Stimulated activated CD4-positive, alpha-beta T cell treated with anti-CD3 and anti-CD28 coated beads, TNF-alpha, amount 100 ng/mL, for 4 hours (primary cell): Measurements from ENCODE around the gene VIPAS39.
"Not testable (repeated sequence)": the region's sequence is repeated elsewhere in the genome, so short reads cannot be mapped to it uniquely, and the experiment has no call there.

ENCODE experiments used
- DNase-seq, 3 experiments: peaks; one replicate each; pipeline ENCODE4 v3.0.0-alpha.2; 2020; ENCODE audit warnings: low read depth in 3 of 3

VIPAS39 gene

DNA sequence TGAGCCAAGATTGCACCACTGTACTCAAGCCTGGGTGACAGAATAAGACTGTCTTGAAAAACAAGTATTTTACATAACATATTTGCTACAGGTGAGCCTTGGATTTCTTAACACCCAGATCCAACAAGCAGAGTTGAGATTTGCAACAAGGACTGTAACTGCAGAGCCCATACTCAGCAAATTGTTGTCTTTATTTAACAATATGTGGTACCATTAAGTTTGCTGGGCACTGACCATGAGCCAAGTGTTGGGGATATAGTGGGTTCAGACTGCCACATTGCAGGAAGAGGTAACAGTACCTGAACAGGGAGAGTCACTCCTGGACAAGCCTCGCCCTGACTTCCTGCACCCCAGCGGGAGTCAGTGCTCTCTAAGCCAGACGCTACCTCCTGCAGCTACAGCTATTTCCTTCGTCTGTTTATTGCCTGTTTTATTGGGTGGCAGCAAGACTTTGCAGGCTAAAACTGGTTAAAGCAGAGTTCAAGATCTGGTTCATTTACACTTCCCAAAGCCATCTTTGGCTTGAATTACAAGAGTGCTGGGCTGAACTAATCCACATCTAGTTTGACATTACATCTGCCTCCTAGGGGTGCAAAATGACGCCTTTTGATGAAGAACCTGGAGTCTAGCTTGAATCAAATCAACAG is 12.9 kb upstream of the VIPAS39 start:
- no peak for DNase-seq

DNA sequence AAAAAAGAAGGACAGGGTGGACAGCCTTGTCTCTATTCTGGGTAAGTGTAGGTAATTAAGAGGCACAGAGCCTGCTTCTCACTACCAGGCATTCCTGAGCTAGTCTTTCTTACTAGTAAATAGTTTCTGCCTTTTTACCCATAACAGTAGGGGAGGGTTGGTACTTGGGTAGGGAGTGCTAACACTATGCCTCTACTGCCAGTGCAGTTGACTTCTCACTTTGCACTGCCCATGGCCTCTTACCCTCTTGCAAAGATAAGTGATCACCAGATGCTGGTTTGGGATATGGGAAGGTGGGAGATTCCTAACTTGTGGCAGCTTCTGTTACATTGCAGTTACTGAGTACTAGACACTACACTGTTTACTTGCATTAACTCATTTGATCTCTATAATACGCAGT is 12.1 kb upstream of the VIPAS39 start:
- DNase-seq = no peak

DNA sequence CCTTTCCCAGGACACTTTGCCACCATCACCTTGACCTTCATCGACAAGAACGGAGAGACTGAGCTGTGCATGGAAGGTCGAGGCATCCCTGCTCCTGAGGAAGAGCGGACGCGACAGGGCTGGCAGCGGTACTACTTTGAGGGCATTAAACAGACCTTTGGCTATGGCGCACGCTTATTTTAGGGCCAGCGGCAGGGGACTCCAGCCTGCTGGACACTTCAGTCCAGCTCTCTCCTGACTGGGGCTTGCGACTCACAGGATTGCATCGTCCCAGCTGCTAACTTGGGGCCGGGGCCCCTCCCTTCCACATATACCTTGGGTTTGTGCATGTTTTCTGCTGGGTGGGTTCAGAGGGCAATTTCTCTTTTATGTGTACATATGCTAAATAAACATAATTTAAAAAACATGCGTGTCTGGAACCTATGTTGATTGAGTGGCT is 11.7 kb upstream of the VIPAS39 start:
- no peak for DNase-seq

DNA sequence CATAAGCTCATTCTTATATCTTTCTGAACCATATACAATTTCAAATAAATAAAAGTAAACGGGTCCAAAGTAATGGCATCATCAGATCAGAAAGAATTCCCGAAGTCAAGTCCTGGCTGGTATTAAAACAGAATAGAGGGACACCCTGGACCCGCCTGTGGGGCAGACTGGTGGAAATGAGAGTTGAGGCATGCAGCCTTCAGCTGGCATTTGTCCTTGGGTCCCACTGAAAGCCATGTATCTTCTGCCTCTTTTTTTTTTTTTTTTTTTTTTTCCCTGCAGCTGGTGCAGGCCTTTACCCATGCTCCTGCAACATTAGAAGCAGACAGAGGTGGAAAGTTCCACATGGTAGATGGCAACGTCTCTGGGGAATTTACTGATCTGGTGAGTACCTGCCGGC is 10.4 kb upstream of the VIPAS39 start:
- no peak for DNase-seq

DNA sequence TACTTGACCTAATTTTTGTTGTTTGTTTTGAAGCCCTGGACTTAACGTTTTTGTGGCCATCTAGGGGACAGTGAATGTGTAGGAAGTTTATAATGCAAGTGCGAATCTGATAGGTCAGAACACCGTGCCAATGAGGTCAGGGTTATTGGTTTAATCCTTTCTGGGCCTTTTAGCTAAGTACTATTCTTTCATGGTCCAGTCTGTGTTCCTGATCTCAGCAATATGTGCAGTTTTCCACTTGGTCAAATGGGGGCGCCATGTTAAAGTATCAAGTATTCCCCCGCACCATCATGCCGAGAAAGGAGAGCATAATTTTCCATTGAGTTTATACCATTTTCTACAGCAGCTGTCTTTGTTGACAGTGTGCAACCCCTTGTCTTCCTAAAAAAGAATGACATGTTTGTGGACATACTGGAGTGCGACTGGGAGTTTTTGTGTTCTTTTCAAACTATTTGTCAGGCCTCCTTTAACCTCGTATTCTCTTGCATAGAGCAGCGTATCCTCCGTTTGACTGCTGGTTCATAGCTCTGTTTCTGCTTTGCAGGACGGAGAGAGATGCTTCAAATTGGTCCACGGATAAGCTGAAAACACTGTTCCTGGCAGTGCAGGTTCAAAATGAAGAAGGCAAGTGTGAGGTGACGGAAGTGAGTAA is 1.8 kb upstream of the VIPAS39 start:
- peak in 2 of 3 experiments; percentile 28 to 31 for DNase-seq

DNA sequence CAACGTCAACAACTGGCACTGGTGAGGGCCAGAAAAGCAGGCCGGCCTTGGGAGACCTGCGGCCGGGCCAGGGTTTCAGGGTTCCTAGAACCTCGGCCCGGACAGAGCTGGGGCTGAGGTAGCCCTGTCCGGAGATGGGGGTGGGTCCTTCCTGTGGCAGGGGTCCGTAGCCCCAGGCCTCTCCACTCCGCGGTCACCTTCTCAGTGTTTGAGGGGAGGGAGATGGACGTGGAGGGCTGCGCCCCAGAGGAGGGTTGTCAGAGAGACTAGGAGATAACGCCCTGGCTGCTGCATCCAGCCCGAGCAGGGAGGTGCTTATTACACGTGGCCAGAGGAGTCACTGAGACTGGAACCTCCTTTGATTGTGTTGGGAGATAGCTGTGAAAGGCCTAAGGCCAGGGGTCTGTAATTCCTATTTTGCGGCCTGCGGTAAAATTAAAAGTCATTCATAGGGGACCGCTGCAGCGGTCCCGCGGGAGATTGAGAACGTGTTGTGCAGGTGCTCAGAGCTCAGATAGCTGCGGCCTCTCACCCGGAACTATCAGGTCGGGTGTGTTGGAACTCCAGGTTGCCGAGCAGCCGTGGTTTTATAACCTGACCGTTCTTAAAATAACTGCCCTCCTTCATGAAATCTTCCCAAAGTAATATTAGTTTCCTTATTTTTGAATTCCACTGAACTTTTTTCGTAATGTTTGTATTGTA is 999 bp upstream of the VIPAS39 start:
- DNase-seq = peak in 2 of 3 experiments; percentile 10 to 22

DNA sequence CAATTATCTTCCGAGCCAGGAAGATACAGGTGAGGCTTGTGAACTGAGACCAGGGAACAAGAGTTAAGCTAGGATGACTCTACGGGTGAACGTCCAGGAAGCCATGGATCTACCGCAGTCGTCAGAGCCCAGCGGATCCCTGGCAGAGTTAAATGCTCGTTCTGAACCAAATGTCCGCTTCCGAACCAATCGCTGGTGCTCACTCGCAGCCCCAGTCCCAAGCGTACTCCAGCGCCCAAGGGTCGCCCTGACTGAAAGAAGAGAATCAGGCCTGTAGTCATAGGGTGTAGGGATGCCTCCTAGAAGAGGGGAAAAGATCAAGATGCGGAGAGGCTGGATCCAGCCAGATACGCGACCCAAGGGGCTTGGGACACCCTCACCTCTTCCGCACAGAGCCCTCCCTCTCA is 283 bp downstream of the VIPAS39 start:
- DNase-seq = no peak

DNA sequence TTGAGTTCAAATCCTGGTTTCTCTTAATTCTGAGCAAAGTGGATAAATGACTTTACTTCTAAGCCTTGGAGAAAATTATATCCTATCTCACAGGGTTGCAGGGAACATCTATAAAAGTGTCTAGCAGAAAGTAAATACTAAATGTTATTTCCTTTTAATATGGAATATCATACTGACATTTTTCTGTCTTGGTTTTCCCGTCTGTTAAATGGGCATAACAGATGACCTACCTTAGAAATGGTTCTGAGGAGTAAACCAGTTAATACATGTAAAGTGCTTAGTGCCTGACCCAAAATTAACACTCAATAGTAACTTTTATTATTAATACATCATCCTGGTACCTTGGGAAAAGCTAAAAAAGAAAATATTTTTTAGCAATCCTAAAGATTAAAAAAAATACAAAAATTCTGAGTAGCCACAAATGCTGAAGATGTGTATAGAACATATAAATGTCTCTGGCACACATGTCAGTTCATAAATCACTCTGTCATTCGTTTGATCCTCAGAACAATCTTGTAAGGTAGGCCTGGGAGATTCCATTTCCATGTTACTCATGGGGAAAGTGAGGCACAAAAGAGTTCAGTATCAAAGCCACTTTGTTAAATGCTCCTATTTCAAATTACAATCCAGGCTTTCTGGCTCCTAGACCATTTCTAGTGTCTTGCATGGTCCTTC is 1.3 kb downstream of the VIPAS39 start:
- no peak for DNase-seq

DNA sequence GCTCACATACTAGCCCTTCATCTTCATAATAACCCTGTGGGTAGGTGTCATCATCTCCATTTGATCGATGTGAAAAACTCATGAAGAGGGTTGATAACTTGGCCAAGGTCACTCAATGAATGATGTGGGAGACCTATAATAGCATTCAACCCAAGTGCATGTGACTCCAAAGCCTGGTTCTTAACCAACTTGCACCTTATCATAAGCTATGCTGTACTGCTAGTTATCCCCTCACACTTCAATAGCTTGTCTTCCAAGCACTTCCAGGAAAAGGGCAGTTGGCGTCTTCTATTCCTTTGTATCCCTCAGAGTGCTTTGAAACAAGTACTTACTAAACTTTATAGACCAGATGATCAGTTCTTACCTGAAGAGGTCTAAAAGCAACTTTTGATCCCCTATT is 15.2 kb downstream of the VIPAS39 start:
- DNase-seq = no peak

DNA sequence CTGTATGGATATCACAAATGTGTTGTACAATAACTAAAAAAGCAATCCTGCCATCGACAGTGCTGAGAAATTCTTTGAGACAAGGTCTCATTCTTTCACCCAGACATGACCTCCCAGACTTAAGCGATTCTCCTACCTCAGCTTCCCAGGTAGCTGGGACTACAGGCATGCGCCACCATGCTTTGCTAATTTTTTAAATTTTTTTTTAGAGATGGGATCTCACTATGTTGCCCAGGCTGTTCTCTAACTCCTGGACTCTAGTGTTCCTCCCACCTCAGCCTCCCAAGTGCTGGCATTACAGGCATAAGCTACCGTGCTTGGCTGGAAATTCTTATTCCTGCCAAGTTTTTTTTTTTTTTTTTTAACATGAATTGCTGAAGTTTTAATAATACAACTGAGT is 17.5 kb downstream of the VIPAS39 start:
- DNase-seq = no peak

DNA sequence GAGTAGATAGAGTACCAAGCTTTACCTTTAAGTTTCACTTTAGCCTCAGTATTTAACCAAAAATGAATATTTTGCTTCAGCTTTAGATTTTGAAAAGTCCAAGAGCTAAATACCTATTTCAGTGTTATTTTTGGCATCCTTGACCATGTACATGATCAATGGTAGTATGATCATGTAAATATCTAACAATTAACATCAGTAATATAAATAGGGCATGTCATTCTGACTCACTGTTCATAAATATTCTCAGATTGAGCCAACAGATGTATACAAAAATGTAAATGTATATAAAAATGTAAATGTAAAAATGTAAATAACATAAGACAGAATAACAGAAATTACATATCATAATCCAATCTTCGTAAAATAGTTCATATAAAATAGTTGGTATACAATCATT is 18.8 kb downstream of the VIPAS39 start:
- DNase-seq = no peak

DNA sequence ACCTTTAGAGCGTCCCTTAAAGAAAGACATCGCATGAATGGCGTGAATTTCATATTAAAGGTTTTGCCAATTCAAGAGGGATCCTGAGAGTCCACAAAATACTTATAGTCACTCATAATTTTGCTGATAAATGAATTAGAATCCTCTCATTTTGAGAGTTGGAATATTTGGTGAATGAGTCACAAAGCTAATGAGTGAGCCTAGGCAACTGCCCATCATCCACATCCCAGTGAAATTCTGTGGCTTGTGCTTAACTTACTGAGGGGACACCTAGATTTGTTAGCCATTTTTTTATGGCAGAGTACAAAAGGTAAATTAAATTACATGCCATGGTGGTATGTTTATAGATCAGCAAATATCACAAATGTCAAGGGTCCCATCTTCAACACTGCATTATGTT is 21.4 kb downstream of the VIPAS39 start:
- no peak for DNase-seq

DNA sequence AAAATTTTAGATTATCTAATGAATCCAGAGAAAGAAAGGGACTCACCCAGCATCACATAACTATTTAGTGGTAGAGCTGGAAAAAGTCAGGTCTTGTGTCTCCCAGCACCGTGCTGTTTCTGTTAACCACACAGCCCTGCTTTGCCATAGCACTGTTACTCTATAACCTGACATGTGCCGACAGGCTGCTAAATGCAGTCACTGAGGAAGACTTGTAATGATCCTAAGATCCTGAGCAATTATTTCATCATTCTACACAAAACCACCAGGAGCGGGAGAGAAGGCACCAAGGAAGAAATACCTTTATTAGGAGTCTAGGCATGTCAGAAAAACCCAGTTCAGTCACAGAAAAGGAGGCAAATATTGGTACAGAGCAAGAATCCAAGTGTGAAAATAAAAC is 31.0 kb downstream of the VIPAS39 start:
- no peak for DNase-seq

DNA sequence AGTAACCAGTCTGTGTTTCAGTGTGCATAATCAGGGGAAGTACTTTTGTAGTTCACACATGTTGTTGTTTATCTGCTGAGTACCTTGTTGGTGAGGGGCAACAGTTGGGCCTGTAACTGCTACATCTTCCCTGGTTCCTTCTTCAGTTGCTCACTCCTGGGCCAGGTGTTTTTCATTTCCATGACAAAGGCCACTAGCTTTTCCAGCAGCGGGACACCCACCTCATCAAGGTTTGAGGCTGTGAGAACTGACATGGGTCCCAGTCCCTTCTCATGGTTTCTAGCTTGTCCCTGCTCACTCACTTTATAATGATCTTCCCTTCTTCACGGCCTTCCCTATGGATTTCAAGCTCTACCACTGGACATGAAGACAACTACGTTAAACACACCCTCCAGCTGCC is 32.5 kb downstream of the VIPAS39 start:
- DNase-seq = no peak

DNA sequence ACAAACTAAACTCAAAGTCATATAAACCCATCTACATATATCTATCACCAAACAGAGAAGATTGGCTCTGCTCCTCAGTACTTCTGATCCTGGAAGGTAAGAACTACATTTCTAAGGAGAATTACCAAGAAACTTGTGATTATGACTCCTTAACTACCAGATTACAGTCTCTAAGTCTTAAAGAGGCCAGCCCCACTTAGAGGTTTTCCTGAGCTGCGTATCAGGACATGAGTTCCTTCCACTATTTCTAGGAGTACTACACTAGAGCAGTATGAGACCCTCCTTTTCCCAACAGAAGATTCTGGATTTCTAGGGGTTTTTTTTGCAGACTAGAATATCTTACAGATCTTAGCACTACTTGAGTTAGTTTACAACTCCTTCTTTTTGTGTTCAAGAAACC is 34.0 kb downstream of the VIPAS39 start, which contains the start of gene NOXRED1:
Gene NOXRED1 (minus strand): TSS at position 101 of the 400 bp plus-strand sequence. CDS start 634 bp downstream, outside the sequence.
- no peak for DNase-seq

DNA sequence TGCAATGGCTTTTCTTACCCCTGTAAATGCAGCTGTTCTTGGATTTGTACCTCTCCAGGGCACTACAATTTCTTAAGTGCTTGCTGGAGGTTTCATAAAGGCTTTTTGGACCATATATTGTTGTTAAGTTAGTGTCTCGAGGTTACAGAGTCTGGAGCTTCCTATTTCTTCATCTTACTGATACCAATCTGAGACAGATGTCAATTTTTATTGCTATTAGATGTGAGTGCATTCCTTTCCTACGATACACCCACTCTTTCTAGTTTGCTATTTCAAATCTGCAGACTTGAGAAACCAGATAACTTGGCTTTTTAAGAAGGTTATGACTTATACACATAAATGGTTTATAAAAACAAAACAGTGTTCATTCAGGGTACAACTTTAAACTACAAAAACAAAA is 36.2 kb downstream of the VIPAS39 start:
- no peak for DNase-seq

DNA sequence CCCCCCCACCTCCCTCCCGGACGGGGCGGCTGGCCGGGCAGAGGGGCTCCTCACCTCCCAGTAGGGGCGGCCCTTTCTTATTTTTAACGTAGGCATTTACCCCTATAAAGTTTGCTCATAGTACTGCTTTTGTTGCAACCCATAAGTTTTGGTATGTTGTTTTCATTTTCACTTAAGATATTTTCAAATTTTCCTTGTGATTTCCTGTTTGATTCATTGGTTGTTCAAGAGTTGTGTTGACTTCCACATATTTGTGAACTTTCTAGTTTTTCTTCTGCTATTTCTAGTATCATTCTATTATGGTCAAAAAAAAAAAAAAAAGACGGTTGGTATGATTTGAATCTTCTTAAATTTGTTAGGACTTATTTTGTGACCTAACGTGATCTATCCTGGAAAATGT is 40.6 kb downstream of the VIPAS39 start:
- no peak for DNase-seq

DNA sequence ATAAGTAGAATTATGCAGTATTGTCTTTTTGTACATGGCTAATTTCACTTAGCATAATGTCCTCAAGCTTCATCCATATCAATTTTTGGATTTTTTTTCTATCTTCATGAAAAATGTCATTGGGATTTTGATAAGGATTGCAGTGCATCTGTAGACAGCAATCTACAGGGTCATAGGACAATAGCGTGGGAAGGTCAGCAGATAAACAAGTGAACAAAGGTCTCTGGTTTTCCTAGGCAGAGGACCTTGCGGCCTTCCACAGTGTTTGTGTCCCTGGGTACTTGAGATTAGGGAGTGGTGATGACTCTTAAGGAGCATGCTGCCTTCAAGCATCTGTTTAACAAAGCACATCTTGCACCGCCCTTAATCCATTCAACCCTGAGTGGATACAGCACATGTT is 41.3 kb downstream of the VIPAS39 start:
- not testable (repeated sequence) for DNase-seq

DNA sequence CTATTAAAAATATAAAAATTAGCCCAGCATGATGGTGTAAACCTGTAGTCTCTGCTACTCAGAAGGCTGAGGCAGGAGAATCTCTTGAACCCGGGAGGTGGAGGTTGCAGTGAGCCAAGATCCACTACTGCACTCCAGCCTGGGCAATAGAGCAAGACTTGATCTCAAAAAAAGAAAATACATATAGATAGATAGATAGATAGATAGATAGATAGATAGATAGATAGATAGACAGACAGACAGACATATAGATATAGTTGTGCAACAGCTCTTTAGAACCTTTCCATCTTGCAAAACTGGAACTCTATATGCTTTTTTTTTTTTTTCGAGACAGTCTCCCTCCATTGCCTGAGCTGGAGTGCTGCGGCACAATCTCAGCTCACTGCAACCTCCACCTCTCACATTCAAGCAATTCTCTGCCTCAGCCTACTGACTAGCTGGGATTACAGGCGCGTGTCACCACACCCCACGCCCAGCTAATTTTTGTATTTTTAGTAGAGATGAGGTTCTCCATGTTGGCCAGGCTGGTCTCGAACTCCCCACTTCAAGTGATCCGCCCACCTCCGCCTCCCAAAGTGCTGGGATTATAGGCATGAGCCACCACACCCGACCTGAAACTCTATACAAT is 41.9 kb downstream of the VIPAS39 start:
- DNase-seq = not testable (repeated sequence)

DNA sequence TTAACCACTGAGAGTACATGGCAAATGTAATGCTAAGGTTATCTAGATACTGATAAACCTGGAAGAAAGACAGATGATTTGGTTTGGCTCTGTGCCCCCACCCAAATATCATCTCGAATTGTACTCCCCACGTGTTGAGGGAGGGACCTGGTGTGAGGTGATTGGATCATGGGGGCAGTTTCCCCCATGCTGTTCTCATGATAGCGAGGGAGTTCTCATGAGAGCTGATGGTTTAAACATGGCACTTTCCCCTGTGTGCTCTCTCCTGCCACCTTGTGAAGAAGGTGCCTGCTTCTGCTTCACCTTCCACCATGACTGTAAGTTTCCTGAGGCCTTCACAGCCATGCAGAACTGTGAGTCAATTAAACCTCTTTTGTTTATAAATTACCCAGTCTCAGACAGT is 48.3 kb downstream of the VIPAS39 start:
- DNase-seq = no peak

DNA sequence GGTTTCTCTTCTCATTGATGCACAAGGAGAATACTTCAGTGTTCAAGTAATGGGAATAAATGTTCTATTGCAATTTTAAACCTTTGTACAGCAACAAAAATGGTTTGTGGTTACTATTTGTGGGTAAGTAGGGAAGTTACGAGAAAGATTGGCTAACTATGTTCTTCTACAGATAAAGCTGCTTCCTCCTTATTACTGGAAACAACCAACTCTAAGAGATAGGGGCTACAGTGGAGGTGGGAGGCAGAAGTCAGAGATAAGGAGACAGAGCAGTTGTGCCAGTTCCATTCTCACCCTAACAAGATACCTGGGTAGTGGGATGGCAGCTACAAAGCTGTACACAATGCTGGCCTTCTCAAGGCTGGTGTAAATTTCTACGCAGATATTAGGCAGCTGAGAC is 50.2 kb downstream of the VIPAS39 start:
- DNase-seq = no peak

DNA sequence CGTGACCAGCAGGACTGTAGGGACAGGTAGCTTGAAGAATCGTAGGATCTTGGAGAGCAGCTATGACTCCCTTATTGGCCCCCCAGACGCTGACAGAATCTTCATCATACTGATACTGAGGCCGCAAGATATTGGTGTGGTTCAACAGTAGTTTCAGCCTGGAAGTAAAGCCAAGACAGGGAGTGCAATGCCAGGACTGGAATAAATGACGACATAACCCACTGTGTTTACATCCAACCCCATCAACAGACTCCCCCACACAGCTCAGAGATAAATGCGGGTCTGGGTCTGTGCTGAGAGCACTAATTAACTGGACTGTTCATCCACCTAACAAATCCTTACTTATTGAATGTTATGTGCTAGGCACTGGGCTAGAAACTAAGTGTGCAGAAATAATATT is 50.7 kb downstream of the VIPAS39 start:
- DNase-seq = no peak
